Esophagus squamous epithelium (tissue), 4 donors: ENCODE results near the gene TPX2.

Experiments
- CTCF ChIP-seq, 6 experiments: fragments of 450-650 bp in 4 of 6; fragments of 200-600 bp in 2 of 6; sonication (generic) in 2 of 6; IDR thresholded peaks; one replicate each; pipeline ENCODE4 v1.5.1; 2016 to 2019; ENCODE audit warnings: antibody characterized with exemption in 6 of 6, mild to moderate bottlenecking in 4 of 6, moderate library complexity in 4 of 6
- POLR2A ChIP-seq, 4 donors: fragments of 450-650 bp; IDR thresholded peaks; one replicate each; pipeline ENCODE4 v1.6.1; 2017; ENCODE audit warnings: antibody characterized with exemption in 4 of 4, mild to moderate bottlenecking in 4 of 4, moderate library complexity in 3 of 4

GRCh38 chr20:31746068-31746878, 7.2 kb downstream of the TPX2 start:
- no peak for TF ChIP-seq CTCF (IDR thresholded peaks at IDR 0.05)
- no peak for TF ChIP-seq POLR2A (IDR thresholded peaks at IDR 0.05)
